Adipocyte (in vitro differentiated cells): Measurements from ENCODE around the gene CCN6.

Experiments
- DNase-seq: peaks from one replicate; pipeline ENCODE4 v3.0.0-alpha.2; 2015; ENCODE audit warnings: low read depth
- H3K27me3 ChIP-seq: replicated peaks from 2 replicates; pipeline ENCODE4 v1.7.0; 2013; ENCODE audit warnings: mild to moderate bottlenecking, low read length, moderate library complexity; ENCODE audit not compliant: control insufficient read depth, insufficient read depth
- H3K36me3 ChIP-seq: 2 replicates; pipeline ENCODE4 v1.7.0; 2013; ENCODE audit warnings: low read length, mild to moderate bottlenecking, moderate library complexity; ENCODE audit not compliant: control insufficient read depth, insufficient read depth, severe bottlenecking
- H3K4me1 ChIP-seq: 2 replicates; pipeline ENCODE4 v1.7.0; 2013; ENCODE audit warnings: mild to moderate bottlenecking, low read length, moderate library complexity; ENCODE audit not compliant: control insufficient read depth, insufficient read depth
- H3K4me3 ChIP-seq: 2 replicates; pipeline ENCODE4 v1.7.0; 2013; ENCODE audit warnings: mild to moderate bottlenecking, low read length, moderate library complexity
- H3K9ac ChIP-seq: 2 replicates; pipeline ENCODE4 v1.7.0; 2013; ENCODE audit warnings: mild to moderate bottlenecking, low read length, moderate library complexity
- H3K9me3 ChIP-seq: 2 replicates; pipeline ENCODE4 v1.7.0; 2013; ENCODE audit warnings: mild to moderate bottlenecking, low read length, moderate library complexity; ENCODE audit not compliant: control insufficient read depth

Gene CCN6

GRCh38 chr6:112030961-112031660 lies 22.8 kb upstream of the CCN6 start:
- DNase-seq = no peak
- no peaks in the 10 kb centered on the region for H3K27me3 ChIP-seq
- no peaks in the 10 kb centered on the region for H3K36me3 ChIP-seq
- H3K9me3 ChIP-seq = no peaks in the 10 kb centered on the region
- H3K9ac ChIP-seq = peak overlapping the region; percentile 80
- peaks cover 76% of the 10 kb centered on the region for H3K4me1 ChIP-seq
- peak overlapping the region; percentile 45 for H3K4me3 ChIP-seq

DNA sequence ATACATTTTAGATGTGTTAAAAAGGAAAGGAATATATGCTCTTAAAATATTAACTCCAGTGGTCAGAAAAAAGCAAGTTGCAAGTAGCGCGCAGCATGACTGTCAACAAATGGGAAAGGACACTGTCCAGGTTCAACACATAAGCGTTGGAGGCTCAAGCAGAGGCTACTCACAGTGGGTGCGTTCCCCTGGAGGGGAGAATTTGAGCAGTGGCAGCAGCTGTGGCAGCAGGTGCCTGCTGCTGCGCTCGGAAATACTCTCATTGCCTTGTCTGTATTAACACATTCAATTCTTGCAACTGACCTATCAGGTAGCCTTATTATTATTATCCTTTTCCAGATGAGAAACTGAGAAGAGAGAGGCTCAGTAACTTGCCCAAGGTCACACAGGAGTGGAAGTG lies 21.9 kb upstream of the CCN6 start:
- no peaks in the 10 kb centered on the region for H3K27me3 ChIP-seq
- H3K4me3 ChIP-seq = no peak overlapping the region
- H3K9ac ChIP-seq = peak overlapping the region; percentile 80
- no peaks in the 10 kb centered on the region for H3K36me3 ChIP-seq
- DNase-seq = no peak
- H3K9me3 ChIP-seq = no peaks in the 10 kb centered on the region
- peaks cover 85% of the 10 kb centered on the region for H3K4me1 ChIP-seq

- no peaks in the 10 kb centered on the region for H3K27me3 ChIP-seq
- no peak overlapping the region for H3K9ac ChIP-seq
Measured at GRCh38 chr6:112032728-112033127, 21.2 kb upstream of the CCN6 start.

DNA sequence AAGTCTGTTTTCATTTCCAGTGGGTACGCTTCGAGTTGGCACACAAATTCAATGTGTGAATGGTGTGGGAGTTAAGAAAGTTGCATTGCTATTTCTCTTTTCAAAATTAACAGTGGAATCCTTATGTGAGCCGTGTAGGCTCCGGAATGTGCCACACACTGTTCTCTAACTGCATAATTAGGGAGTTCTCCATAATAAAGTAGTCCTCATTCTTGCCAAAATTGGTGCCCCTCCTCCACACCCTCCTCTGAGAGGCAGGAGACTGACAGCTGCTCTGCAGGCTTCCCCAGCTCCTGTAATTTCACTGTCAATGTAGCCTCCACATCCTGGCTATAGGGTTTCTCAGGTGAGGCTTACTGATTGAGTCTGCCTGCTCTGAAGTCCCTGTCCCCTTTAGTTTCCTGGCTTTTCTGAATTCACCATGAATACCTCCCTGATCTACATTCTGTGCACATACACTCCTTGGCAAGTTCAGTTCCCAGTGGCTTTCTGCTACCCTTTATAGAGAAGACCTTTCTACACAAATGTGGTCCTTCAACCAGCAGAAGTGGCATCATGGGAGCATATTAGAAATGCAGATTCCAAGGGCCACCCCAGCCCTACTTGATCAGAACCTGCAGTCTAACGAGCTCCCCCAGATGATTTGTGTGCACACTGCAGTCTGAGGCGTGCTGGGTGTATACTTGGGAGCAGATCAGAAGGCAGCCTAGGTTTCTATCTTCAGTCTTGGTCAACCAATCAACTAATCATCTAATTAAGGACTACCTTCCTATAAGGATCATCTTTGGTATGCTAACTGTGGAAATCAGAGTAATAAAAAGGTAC lies 19.9 kb upstream of the CCN6 start:
- H3K9me3 ChIP-seq = no peaks in the 10 kb centered on the region
- no peaks in the 10 kb centered on the region for H3K36me3 ChIP-seq
- no peaks in the 10 kb centered on the region for H3K27me3 ChIP-seq
- peak overlapping the region; percentile 39 for H3K9ac ChIP-seq
- H3K4me1 ChIP-seq = peaks cover 88% of the 10 kb centered on the region
- no peak overlapping the region for H3K4me3 ChIP-seq
- DNase-seq = no peak

More at GRCh38 chr6:112032728-112033127, 21.2 kb upstream of the CCN6 start:
- Histone ChIP-seq H3K4me1 (peaks cover 90% of the 10 kb centered on the region), H3K4me3 (no peak overlapping the region), H3K36me3 (no peaks in the 10 kb centered on the region), H3K9me3 (no peaks in the 10 kb centered on the region)
- DNase-seq = no peak

GRCh38 chr6:112034616-112034995 lies 19.3 kb upstream of the CCN6 start:
- Histone ChIP-seq H3K4me1 (peaks cover 88% of the 10 kb centered on the region), H3K27me3 (no peaks in the 10 kb centered on the region), H3K36me3 (no peaks in the 10 kb centered on the region), H3K4me3 (no peak overlapping the region), H3K9ac (peak overlapping the region; percentile 39), H3K9me3 (no peaks in the 10 kb centered on the region)
- no peak for DNase-seq

- H3K9ac ChIP-seq = peak overlapping the region; percentile 84
- H3K9me3 ChIP-seq = no peaks in the 10 kb centered on the region
- H3K4me3 ChIP-seq = no peak overlapping the region
- no peaks in the 10 kb centered on the region for H3K36me3 ChIP-seq
- no peak for DNase-seq
- H3K27me3 ChIP-seq = no peaks in the 10 kb centered on the region
- peaks cover 86% of the 10 kb centered on the region for H3K4me1 ChIP-seq
Measured at GRCh38 chr6:112036088-112036637, 17.7 kb upstream of the CCN6 start.

DNA sequence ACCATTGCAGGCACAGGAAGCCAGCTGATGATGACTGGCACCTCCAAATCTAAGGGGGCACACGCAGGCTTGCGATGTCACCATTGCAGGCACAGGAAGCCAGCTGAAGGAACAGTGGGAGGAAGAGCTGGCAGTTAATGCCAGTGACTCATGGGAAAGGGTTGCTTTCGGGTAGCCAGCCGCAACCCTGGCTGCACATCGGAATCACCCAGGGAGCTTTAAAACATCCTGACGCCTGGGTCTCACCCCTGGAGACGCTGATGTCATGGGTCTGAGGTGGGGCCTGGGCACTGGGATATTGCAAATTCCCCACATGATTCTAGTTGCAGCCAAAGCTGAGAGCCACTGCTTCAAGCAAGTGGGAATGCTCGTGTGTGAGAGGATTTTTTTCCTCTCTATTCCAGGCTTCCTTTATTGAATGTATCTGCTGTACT lies 16.1 kb upstream of the CCN6 start:
- no peaks in the 10 kb centered on the region for H3K27me3 ChIP-seq
- no peaks in the 10 kb centered on the region for H3K9me3 ChIP-seq
- H3K36me3 ChIP-seq = no peaks in the 10 kb centered on the region
- peak overlapping the region; percentile 97 for H3K9ac ChIP-seq
- peaks cover 88% of the 10 kb centered on the region for H3K4me1 ChIP-seq
- peak overlapping the region; percentile 72 for H3K4me3 ChIP-seq
- peak; percentile 92 for DNase-seq

DNA sequence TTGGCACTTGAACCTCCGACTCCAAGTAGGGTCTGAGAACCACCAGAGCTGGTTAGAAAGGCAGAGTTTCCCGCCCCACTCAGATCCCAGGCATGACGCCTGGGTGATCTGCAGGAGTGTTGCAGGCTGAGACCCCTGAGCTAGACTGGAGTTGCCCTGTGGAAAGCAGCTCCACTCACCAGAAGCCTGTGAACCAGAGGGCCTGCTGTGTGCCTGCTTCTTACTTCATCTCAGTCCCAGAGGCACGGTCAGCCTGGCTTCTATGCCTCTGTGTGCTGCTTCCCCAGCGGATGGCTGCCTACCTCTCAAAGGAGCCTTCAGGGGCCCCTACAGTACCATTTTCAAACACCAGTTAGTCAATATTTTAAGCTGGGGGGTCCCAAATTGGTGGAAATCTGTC lies 15.6 kb upstream of the CCN6 start:
- DNase-seq = peak; percentile 23
- Histone ChIP-seq H3K4me3 (peak overlapping the region; percentile 72), H3K4me1 (peaks cover 88% of the 10 kb centered on the region), H3K9ac (peak overlapping the region; percentile 97), H3K9me3 (no peaks in the 10 kb centered on the region), H3K27me3 (no peaks in the 10 kb centered on the region), H3K36me3 (no peaks in the 10 kb centered on the region)

GRCh38 chr6:112038756-112039430 lies 15.0 kb upstream of the CCN6 start:
- H3K4me3 ChIP-seq = peak overlapping the region; percentile 72
- DNase-seq = no peak
- peaks cover 86% of the 10 kb centered on the region for H3K4me1 ChIP-seq
- H3K36me3 ChIP-seq = no peaks in the 10 kb centered on the region
- H3K9me3 ChIP-seq = no peaks in the 10 kb centered on the region
- no peaks in the 10 kb centered on the region for H3K27me3 ChIP-seq
- peak overlapping the region; percentile 97 for H3K9ac ChIP-seq

DNA sequence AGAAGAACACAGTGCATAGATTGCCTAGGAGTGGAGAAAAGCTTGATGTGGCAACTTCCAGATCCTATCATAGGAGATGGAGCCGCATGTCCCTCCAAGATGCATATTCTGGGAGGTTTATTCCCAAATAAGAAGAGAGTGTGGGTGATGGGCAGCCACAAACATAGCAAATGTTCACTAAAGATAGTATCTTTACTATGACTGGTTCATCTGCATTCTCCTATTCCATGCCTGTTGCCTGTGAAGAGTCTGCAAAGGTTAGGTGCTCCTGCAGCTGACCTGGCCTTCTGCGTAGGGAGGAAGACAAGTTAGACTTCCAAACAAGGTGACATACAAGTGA lies 14.5 kb upstream of the CCN6 start:
- no peak for DNase-seq
- no peaks in the 10 kb centered on the region for H3K36me3 ChIP-seq
- H3K4me1 ChIP-seq = peaks cover 86% of the 10 kb centered on the region
- H3K4me3 ChIP-seq = no peak overlapping the region
- H3K27me3 ChIP-seq = no peaks in the 10 kb centered on the region
- H3K9ac ChIP-seq = peak overlapping the region; percentile 97
- no peaks in the 10 kb centered on the region for H3K9me3 ChIP-seq

DNA sequence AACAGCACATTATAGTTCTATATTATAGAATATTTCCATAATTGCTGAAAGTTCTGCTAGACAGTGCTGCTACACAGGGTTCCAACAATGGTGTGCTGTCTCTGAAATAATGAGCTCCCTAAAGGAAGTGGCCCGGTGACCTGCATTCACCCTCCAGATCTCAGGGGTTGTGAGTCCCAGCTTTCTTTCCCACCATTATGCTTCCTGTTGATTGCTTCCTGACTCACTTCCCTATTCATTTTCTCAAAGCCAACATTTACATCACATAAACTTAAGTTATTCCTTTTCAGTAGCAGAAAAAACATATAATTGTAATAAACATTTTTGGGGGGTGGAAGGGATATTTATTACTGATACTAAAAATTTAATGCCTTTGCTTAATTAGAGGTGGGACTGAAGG lies 12.9 kb upstream of the CCN6 start:
- peak overlapping the region; percentile 25 for H3K9ac ChIP-seq
- no peaks in the 10 kb centered on the region for H3K27me3 ChIP-seq
- no peaks in the 10 kb centered on the region for H3K9me3 ChIP-seq
- no peak for DNase-seq
- H3K4me1 ChIP-seq = peaks cover 83% of the 10 kb centered on the region
- no peak overlapping the region for H3K4me3 ChIP-seq
- no peaks in the 10 kb centered on the region for H3K36me3 ChIP-seq
